NK-92 treated with Interleukin-12 subunit alpha and Interleukin-12 subunit beta, amount 100 ng/mL, for 24 hours (cell line): ENCODE measurements around the gene FAM110D.

Source experiments
- DNase-seq: peaks from one replicate; lab custom pipeline; 2025; lab: John Stamatoyannopoulos, UW

Gene FAM110D

GRCh38 chr1:26189331-26189730, 30.5 kb downstream of the FAM110D start:
- no peak for DNase-seq

GRCh38 chr1:26189751-26190275, 30.9 kb downstream of the FAM110D start:
- DNase-seq: no peak

GRCh38 chr1:26190373-26190987, 31.6 kb downstream of the FAM110D start, which contains the start of gene CATSPER4:
Gene CATSPER4, plus strand, starts transcription at chr1:26190602. Its CDS starts 26 bp downstream, at chr1:26190628.
- DNase-seq: no peak

- no peak for DNase-seq
Observed at GRCh38 chr1:26191739-26192138, 32.9 kb downstream of the FAM110D start.

GRCh38 chr1:26195805-26196204, 36.9 kb downstream of the FAM110D start:
- no peak for DNase-seq

- no peak for DNase-seq
Observed at GRCh38 chr1:26197301-26197700, 38.4 kb downstream of the FAM110D start.

- DNase-seq: no peak
Observed at GRCh38 chr1:26197813-26198212, 38.9 kb downstream of the FAM110D start.

- DNase-seq: no peak
Observed at GRCh38 chr1:26200413-26200812, 41.5 kb downstream of the FAM110D start.

GRCh38 chr1:26203642-26204318, 44.9 kb downstream of the FAM110D start:
- no peak for DNase-seq

- DNase-seq: no peak
Observed at GRCh38 chr1:26210147-26210870, 51.4 kb downstream of the FAM110D start.

GRCh38 chr1:26212726-26213125, 53.8 kb downstream of the FAM110D start:
- no peak for DNase-seq

GRCh38 chr1:26213335-26213905, 54.5 kb downstream of the FAM110D start:
- no peak for DNase-seq
